Fibroblast of lung (primary cell): ENCODE measurements around the gene SLC16A9.

ENCODE experiments used
- EZH2 ChIP-seq: IDR thresholded peaks from 2 replicates; pipeline ENCODE4 v1.5.1; 2012; ENCODE audit warnings: low read length, control low read depth, mild to moderate bottlenecking; ENCODE audit errors: missing control alignments
- TF ChIP-seq, protein P1 (sequence below), 2 donors: IDR thresholded peaks in 1 of 2; conservative IDR thresholded peaks in 1 of 2; 1 replicate in 1 of 2; 2 replicates in 1 of 2; pipeline ENCODE4 v1.5.1; 2011 to 2012; ENCODE audit warnings: low read length in 2 of 2, control low read depth in 1 of 2, inconsistent platforms in 1 of 2, low read depth in 1 of 2, mild to moderate bottlenecking in 1 of 2

GRCh38 chr10:59668096-59668495 is 41.6 kb downstream of the SLC16A9 start:
- TF ChIP-seq, protein P1, sequence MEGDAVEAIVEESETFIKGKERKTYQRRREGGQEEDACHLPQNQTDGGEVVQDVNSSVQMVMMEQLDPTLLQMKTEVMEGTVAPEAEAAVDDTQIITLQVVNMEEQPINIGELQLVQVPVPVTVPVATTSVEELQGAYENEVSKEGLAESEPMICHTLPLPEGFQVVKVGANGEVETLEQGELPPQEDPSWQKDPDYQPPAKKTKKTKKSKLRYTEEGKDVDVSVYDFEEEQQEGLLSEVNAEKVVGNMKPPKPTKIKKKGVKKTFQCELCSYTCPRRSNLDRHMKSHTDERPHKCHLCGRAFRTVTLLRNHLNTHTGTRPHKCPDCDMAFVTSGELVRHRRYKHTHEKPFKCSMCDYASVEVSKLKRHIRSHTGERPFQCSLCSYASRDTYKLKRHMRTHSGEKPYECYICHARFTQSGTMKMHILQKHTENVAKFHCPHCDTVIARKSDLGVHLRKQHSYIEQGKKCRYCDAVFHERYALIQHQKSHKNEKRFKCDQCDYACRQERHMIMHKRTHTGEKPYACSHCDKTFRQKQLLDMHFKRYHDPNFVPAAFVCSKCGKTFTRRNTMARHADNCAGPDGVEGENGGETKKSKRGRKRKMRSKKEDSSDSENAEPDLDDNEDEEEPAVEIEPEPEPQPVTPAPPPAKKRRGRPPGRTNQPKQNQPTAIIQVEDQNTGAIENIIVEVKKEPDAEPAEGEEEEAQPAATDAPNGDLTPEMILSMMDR (conservative IDR thresholded peaks at IDR 0.05 in 1 of 2, IDR thresholded peaks at IDR 0.05 in 1 of 2; ENCODE audit: low read depth in 1 of 2, low read length in 2 of 2), result no peak
- no peak for TF ChIP-seq EZH2
